ENCODE results near the gene NR1H2.
"Not testable (repeated sequence)": the region's sequence is repeated elsewhere in the genome, so short reads cannot be mapped to it uniquely, and the experiment has no call there.

The NR1H2 gene

GRCh38 chr19:50376166-50377050, at the start of gene NR1H2:
Gene NR1H2, plus strand, starts transcription at chr19:50376457. Its CDS starts 1,149 bp downstream, at chr19:50377606.
- DNase-seq, result peak; percentile 73 to 92 (median 90)

GRCh38 chr19:50327013-50327412, 49.2 kb upstream of the NR1H2 start:
- DNase-seq, result no peak

GRCh38 chr19:50327461-50328223, 48.6 kb upstream of the NR1H2 start:
- no peak for DNase-seq

- DNase-seq, result no peak
Measured at GRCh38 chr19:50328224-50328872, 47.9 kb upstream of the NR1H2 start.

- DNase-seq, result no peak
Measured at GRCh38 chr19:50328873-50329145, 47.4 kb upstream of the NR1H2 start.

GRCh38 chr19:50329146-50329925, 46.9 kb upstream of the NR1H2 start, which contains the start of gene KCNC3:
Gene KCNC3, minus strand, starts transcription at chr19:50329377. Its CDS starts 295 bp downstream, at chr19:50329082.
- peak; percentile 70 to 82 (median 73) for DNase-seq

GRCh38 chr19:50329926-50330294, 46.3 kb upstream of the NR1H2 start:
- not testable (repeated sequence) for DNase-seq

GRCh38 chr19:50330365-50331078, 45.7 kb upstream of the NR1H2 start:
- peak; percentile 18 to 65 (median 43) for DNase-seq

- DNase-seq, result no peak
Measured at GRCh38 chr19:50331221-50331993, 44.9 kb upstream of the NR1H2 start.

GRCh38 chr19:50331994-50332243, 44.3 kb upstream of the NR1H2 start:
- no peak for DNase-seq

GRCh38 chr19:50332244-50333038, 43.8 kb upstream of the NR1H2 start:
- no peak for DNase-seq

GRCh38 chr19:50333235-50333736, 43.0 kb upstream of the NR1H2 start:
- peak; percentile 56 to 79 (median 71) for DNase-seq

GRCh38 chr19:50333737-50334617, 42.3 kb upstream of the NR1H2 start:
- DNase-seq, result peak; percentile 56 to 78 (median 71)

- DNase-seq, result no peak
Measured at GRCh38 chr19:50334741-50335421, 41.4 kb upstream of the NR1H2 start.

- not testable (repeated sequence) for DNase-seq
Measured at GRCh38 chr19:50337031-50337430, 39.2 kb upstream of the NR1H2 start.

- DNase-seq, result no peak
Measured at GRCh38 chr19:50340331-50340730, 35.9 kb upstream of the NR1H2 start.

- no peak for DNase-seq
Measured at GRCh38 chr19:50341091-50341564, 35.1 kb upstream of the NR1H2 start.

GRCh38 chr19:50344661-50345318, 31.5 kb upstream of the NR1H2 start:
- no peak for DNase-seq

Data from activated naive CD4-positive, alpha-beta T cell (primary cell).